Parathyroid adenoma (tissue), 2 donors: ENCODE measurements around the gene DPEP2.
"Not testable (repeated sequence)": the region's sequence is repeated elsewhere in the genome, so short reads cannot be mapped to it uniquely, and the experiment has no call there.

Experiments used
- H2AFZ ChIP-seq: fragments of 300-600 bp; sonication (generic); one replicate; pipeline ENCODE4 v1.7.0; 2017; ENCODE audit warnings: antibody characterized with exemption, mild to moderate bottlenecking
- H3K27ac ChIP-seq: fragments of 300-600 bp; sonication (generic); one replicate; pipeline ENCODE4 v1.7.0; 2017
- H3K27me3 ChIP-seq: fragments of 300-600 bp; sonication (generic); one replicate; pipeline ENCODE4 v1.7.0; 2017; ENCODE audit warnings: low read length; ENCODE audit not compliant: control insufficient read depth, insufficient read depth
- H3K36me3 ChIP-seq: fragments of 300-600 bp; sonication (generic); one replicate; pipeline ENCODE4 v1.7.0; 2017; ENCODE audit warnings: low read length; ENCODE audit not compliant: control insufficient read depth, insufficient read depth
- H3K4me1 ChIP-seq: fragments of 300-600 bp; sonication (generic); one replicate; pipeline ENCODE4 v1.7.0; 2017; ENCODE audit warnings: control low read depth
- H3K4me2 ChIP-seq: fragments of 300-600 bp; sonication (generic); one replicate; pipeline ENCODE4 v1.7.0; 2017; ENCODE audit warnings: low read length
- H3K4me3 ChIP-seq: fragments of 300-600 bp; sonication (generic); one replicate; pipeline ENCODE4 v1.7.0; 2017; ENCODE audit warnings: low read depth, low read length
- H3K79me2 ChIP-seq: fragments of 300-600 bp; sonication (generic); one replicate; pipeline ENCODE4 v1.7.0; 2017; ENCODE audit warnings: control low read depth
- H3K9ac ChIP-seq: fragments of 300-600 bp; sonication (generic); one replicate; pipeline ENCODE4 v1.7.0; 2017; ENCODE audit warnings: mild to moderate bottlenecking
- H3K9me3 ChIP-seq: fragments of 300-600 bp; sonication (generic); one replicate; pipeline ENCODE4 v1.7.0; 2017; ENCODE audit warnings: low read length; ENCODE audit not compliant: control insufficient read depth
- TF ChIP-seq, protein P1 (sequence below): fragments of 300-600 bp; sonication (generic); IDR thresholded peaks from one replicate; pipeline ENCODE4 v1.7.0; 2017; ENCODE audit warnings: antibody characterized with exemption, mild to moderate bottlenecking
- donor health status: primary hyperparathyroidism.

Gene DPEP2

DNA sequence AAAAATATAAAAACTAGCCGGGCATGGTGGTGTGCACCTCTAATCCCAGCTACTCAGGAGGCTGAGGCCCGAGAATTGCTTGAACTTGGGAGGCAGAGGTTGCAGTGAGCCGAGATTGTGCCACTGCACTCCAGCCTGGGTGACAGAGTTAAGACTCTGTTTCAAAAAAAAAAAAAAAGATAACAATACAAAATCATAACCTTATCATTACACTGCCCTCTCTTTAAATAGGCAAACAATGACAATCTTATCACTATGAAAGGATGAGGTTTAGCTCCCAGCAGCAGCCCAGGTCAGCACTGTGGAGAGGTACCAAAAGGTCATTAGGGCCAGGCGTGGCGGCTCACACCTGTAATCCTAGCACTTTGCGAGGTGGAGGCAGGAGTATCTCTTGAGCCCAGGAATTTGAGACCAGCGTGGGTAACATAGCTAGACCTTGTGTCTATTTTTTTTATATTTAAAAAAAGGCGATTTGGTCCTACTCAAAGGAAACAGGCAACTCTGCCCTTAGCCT lies 19.9 kb upstream of the DPEP2 start:
- Histone ChIP-seq H3K79me2 (peaks cover 13% of the 10 kb centered on the region), H3K27me3 (no peaks in the 10 kb centered on the region), H3K4me1 (no peaks in the 10 kb centered on the region), H3K4me3 (no peak overlapping the region), H3K9ac (no peak overlapping the region), H2AFZ (no peak overlapping the region), H3K36me3 (no peaks in the 10 kb centered on the region), H3K9me3 (no peaks in the 10 kb centered on the region), H3K27ac (no peak overlapping the region), H3K4me2 (no peak overlapping the region)
- TF ChIP-seq, protein P1, sequence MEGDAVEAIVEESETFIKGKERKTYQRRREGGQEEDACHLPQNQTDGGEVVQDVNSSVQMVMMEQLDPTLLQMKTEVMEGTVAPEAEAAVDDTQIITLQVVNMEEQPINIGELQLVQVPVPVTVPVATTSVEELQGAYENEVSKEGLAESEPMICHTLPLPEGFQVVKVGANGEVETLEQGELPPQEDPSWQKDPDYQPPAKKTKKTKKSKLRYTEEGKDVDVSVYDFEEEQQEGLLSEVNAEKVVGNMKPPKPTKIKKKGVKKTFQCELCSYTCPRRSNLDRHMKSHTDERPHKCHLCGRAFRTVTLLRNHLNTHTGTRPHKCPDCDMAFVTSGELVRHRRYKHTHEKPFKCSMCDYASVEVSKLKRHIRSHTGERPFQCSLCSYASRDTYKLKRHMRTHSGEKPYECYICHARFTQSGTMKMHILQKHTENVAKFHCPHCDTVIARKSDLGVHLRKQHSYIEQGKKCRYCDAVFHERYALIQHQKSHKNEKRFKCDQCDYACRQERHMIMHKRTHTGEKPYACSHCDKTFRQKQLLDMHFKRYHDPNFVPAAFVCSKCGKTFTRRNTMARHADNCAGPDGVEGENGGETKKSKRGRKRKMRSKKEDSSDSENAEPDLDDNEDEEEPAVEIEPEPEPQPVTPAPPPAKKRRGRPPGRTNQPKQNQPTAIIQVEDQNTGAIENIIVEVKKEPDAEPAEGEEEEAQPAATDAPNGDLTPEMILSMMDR, result no peak

DNA sequence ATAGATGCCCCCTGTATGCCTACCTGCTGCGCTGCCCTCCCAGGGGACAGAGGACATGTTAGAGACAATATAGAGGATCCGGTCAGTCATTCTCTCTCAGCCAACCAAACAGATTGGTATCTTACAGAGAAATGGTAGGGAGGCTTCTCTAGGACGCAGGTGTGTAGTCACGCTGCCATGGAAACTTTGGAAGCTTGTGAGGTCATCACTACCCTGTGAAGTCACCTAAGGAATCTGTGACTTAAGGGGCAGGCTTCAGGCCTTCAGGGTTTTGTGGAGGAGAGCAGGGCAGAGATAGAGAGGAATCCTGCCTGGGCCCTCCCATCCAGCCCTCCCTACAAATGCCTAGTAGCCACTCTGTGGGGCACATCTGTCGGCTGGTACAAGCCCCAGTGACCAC lies 16.4 kb upstream of the DPEP2 start, which contains the start of gene DPEP2NB:
DPEP2NB (minus strand) TSS at position 231 of the 400 bp plus-strand sequence; CDS start at position 90, 141 bp downstream.
- Histone ChIP-seq H3K79me2 (no peaks in the 10 kb centered on the region), H3K9ac (no peak within 1 kb of the TSS), H3K27me3 (no peaks in the 10 kb centered on the region), H3K27ac (no peak within 1 kb of the TSS), H3K36me3 (no peaks in the 10 kb centered on the region), H3K9me3 (no peaks in the 10 kb centered on the region), H3K4me1 (no peaks in the 10 kb centered on the region), H2AFZ (peak within 1 kb of the TSS; percentile 5), H3K4me3 (no peak within 1 kb of the TSS), H3K4me2 (no peak within 1 kb of the TSS)
- TF ChIP-seq, protein P1, result no peak

DNA sequence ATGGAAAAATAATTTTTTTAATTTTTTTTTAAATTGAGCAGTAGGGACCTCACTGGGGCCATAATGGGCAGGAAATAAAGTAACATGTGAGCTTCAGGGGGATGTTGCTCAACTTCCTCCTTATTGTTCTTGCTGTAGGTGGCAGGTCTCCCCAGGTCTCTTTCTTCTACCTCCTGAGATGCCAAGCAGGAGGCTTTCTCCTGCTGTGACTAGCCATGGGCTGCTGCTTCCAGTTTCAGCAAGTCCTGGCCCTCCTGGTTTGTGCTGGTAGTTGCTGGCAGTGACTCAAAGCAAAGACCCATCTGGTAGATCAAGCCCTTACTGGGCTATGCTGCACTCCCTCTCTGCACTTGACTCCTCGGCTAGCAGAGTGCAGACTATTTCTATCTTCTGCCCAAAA lies 14.2 kb upstream of the DPEP2 start:
- TF ChIP-seq, protein P1, result no peak
- no peaks in the 10 kb centered on the region for H3K36me3 ChIP-seq
- no peaks in the 10 kb centered on the region for H3K27me3 ChIP-seq
- H3K79me2 ChIP-seq, result no peaks in the 10 kb centered on the region
- no peaks in the 10 kb centered on the region for H3K9me3 ChIP-seq
- H3K27ac ChIP-seq, result no peak overlapping the region
- H2AFZ ChIP-seq, result no peak overlapping the region
- no peak overlapping the region for H3K4me2 ChIP-seq
- H3K4me3 ChIP-seq, result no peak overlapping the region
- no peaks in the 10 kb centered on the region for H3K4me1 ChIP-seq
- H3K9ac ChIP-seq, result no peak overlapping the region

DNA sequence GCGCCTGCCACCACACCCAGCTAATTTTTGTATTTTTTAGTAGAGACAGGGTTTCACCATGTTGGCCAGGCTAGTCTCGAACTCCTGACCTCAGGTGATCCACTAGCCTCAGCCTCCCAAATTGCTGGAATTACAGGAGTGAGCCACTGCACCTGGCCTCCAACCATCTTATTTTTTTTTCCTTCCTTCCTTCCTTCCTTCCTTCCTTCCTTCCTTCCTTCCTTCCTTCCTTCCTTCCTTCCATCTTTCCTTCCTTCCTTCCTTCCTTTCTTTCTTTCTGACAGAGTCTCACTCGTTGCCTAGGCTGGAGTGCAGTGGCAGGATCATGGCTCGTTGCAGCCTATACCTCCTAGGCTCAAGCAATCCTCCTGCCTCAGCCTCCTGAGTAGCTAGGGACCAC lies 10.6 kb upstream of the DPEP2 start:
- not testable (repeated sequence) for H3K4me1 ChIP-seq, H3K36me3 ChIP-seq

DNA sequence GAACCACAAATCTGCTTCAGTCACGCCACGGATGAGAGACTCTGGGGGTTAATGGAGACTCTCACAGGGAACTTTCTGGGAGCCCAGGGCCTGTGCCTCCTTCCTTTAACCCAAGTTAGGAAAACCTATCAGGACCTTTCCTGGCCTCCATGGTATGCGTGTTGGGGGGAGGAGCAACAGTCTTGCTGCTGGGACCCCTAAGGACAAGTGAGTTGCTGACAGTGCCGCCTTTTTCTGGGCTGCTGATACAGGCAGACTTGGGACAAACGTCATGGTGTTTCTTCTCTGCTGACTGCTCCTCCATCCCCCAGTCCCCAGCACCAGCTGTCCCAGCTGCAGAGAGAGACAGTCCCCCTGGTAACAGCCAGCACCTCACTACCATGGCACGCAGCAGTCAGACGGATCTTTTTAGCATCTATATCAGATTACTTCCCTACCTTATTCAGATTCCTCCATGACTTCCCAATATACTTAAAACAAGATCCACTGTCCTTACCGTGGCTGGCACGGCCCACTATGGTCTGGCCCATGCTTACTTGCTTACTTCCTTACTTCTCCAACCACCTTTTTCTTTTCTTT lies 10.0 kb upstream of the DPEP2 start:
- Histone ChIP-seq H3K27me3 (no peaks in the 10 kb centered on the region), H3K36me3 (no peaks in the 10 kb centered on the region), H3K4me1 (no peaks in the 10 kb centered on the region), H3K4me2 (no peak overlapping the region), H3K9me3 (no peaks in the 10 kb centered on the region), H3K27ac (no peak overlapping the region), H3K79me2 (no peaks in the 10 kb centered on the region), H3K9ac (no peak overlapping the region), H2AFZ (no peak overlapping the region), H3K4me3 (no peak overlapping the region)
- TF ChIP-seq, protein P1, result no peak

More for the DNA sequence above, 10.6 kb upstream of the DPEP2 start:
- H3K4me3 ChIP-seq, H3K27me3 ChIP-seq, H3K9ac ChIP-seq, H3K27ac ChIP-seq, H2AFZ ChIP-seq, H3K9me3 ChIP-seq, H3K4me2 ChIP-seq, H3K79me2 ChIP-seq: not testable (repeated sequence)
